Activated CD8-positive, alpha-beta memory T cell treated with anti-CD3 and anti-CD28 coated beads, Interleukin-2, amount 50 U/mL, for 24 hours (primary cell): ENCODE results near the gene ATXN1.
"Not testable (repeated sequence)": the region's sequence is repeated elsewhere in the genome, so short reads cannot be mapped to it uniquely, and the experiment has no call there.

Experiments
- DNase-seq: peaks from one replicate; pipeline ENCODE4 v3.0.0-alpha.2; 2020; ENCODE audit errors: extremely low read depth

The ATXN1 gene

GRCh38 chr6:16386057-16386456, 375.2 kb downstream of the ATXN1 start:
- DNase-seq: no peak

GRCh38 chr6:16383607-16384206, 377.6 kb downstream of the ATXN1 start:
- no peak for DNase-seq

- DNase-seq: not testable (repeated sequence)
These were observed 379.3 kb downstream of the ATXN1 start for GRCh38 chr6:16381968-16382367.

GRCh38 chr6:16380220-16380809, 380.9 kb downstream of the ATXN1 start:
- DNase-seq: no peak

GRCh38 chr6:16378360-16378759, 382.9 kb downstream of the ATXN1 start:
- DNase-seq: not testable (repeated sequence)

- no peak for DNase-seq
These were observed 383.8 kb downstream of the ATXN1 start for GRCh38 chr6:16377470-16377869.

GRCh38 chr6:16375843-16376242, 385.4 kb downstream of the ATXN1 start:
- no peak for DNase-seq

- DNase-seq: no peak
These were observed 386.1 kb downstream of the ATXN1 start for GRCh38 chr6:16375206-16375605.

GRCh38 chr6:16374461-16375200, 386.6 kb downstream of the ATXN1 start:
- DNase-seq: no peak

GRCh38 chr6:16374016-16374415, 387.2 kb downstream of the ATXN1 start:
- no peak for DNase-seq

- no peak for DNase-seq
These were observed 389.1 kb downstream of the ATXN1 start for GRCh38 chr6:16372029-16372776.

GRCh38 chr6:16371401-16371800, 389.9 kb downstream of the ATXN1 start:
- no peak for DNase-seq

GRCh38 chr6:16370943-16371342, 390.3 kb downstream of the ATXN1 start:
- DNase-seq: no peak

- DNase-seq: no peak
These were observed 391.3 kb downstream of the ATXN1 start for GRCh38 chr6:16369989-16370388.

GRCh38 chr6:16369140-16369745, 392.0 kb downstream of the ATXN1 start:
- DNase-seq: no peak

- no peak for DNase-seq
These were observed 393.7 kb downstream of the ATXN1 start for GRCh38 chr6:16367571-16367970.

- no peak for DNase-seq
These were observed 397.5 kb downstream of the ATXN1 start for GRCh38 chr6:16363749-16364148.

GRCh38 chr6:16362819-16363589, 398.3 kb downstream of the ATXN1 start:
- no peak for DNase-seq

GRCh38 chr6:16362296-16362695, 399.0 kb downstream of the ATXN1 start:
- DNase-seq: no peak

GRCh38 chr6:16361861-16362260, 399.4 kb downstream of the ATXN1 start:
- no peak for DNase-seq

GRCh38 chr6:16361121-16361520, 400.1 kb downstream of the ATXN1 start:
- no peak for DNase-seq
